GM23338 (cell line): ENCODE measurements around the gene MYO1A. TPM values are rescaled to one million over a fixed set of nuclear protein-coding genes. Genes with fewer than 3 reads are reported as not detected.
A peak's percentile ranks its signal among the peaks of the same experiment; 100 is the strongest.

Experiments used
- ATAC-seq: fragments of 200-7000 bp; cut with Tn5 transposase; 3 replicates; pipeline ENCODE4 v1.9.1; 2020
- DNase-seq: peaks from one replicate; pipeline ENCODE4 v3.0.0-alpha.2; 2015; ENCODE audit warnings: low spot score
- H2AFZ ChIP-seq: fragments of 200-600 bp; sonication (generic); 2 replicates; pipeline ENCODE4 v1.8.0; 2016; ENCODE audit warnings: antibody characterized with exemption, mild to moderate bottlenecking, moderate library complexity
- H3F3A ChIP-seq: fragments of 200-600 bp; sonication (generic); replicated peaks from 2 replicates; pipeline ENCODE4 v1.8.0; 2017; ENCODE audit warnings: antibody characterized with exemption, mixed run types, low read depth
- H3K27ac ChIP-seq: fragments of 200-600 bp; sonication (generic); 2 replicates; pipeline ENCODE4 v1.6.1; 2016; ENCODE audit warnings: low read depth
- H3K27me3 ChIP-seq: fragments of 200-600 bp; sonication (generic); 2 replicates; pipeline ENCODE4 v1.8.0; 2016; ENCODE audit warnings: mild to moderate bottlenecking, mixed run types, moderate library complexity; ENCODE audit not compliant: insufficient read depth
- H3K36me3 ChIP-seq: fragments of 200-600 bp; sonication (generic); 2 replicates; pipeline ENCODE4 v1.8.0; 2016; ENCODE audit warnings: mild to moderate bottlenecking; ENCODE audit not compliant: insufficient read depth
- H3K4me1 ChIP-seq: fragments of 200-600 bp; sonication (generic); 2 replicates; pipeline ENCODE4 v1.8.0; 2016; ENCODE audit warnings: mild to moderate bottlenecking, moderate library complexity; ENCODE audit not compliant: insufficient read depth
- H3K4me2 ChIP-seq: fragments of 200-600 bp; sonication (generic); 2 replicates; pipeline ENCODE4 v1.7.1; 2017; ENCODE audit warnings: mixed run types
- H3K4me3 ChIP-seq: fragments of 200-600 bp; sonication (generic); 2 replicates; pipeline ENCODE4 v1.6.1; 2016; ENCODE audit warnings: mixed run types
- H3K79me2 ChIP-seq: fragments of 200-600 bp; sonication (generic); replicated peaks from 2 replicates; pipeline ENCODE4 v1.8.0; 2017; ENCODE audit warnings: mild to moderate bottlenecking; ENCODE audit not compliant: insufficient read depth
- H3K9me2 ChIP-seq: fragments of 200-600 bp; sonication (generic); 2 replicates; pipeline ENCODE4 v1.8.0; 2017; ENCODE audit not compliant: insufficient read depth
- H4K20me1 ChIP-seq: fragments of 200-600 bp; sonication (generic); replicated peaks from 2 replicates; pipeline ENCODE4 v1.8.0; 2017; ENCODE audit warnings: mild to moderate bottlenecking; ENCODE audit not compliant: insufficient read depth
- H3K27ac Mint-ChIP-seq: 2 replicates; pipeline ENCODE4 v1.8.0; 2020; ENCODE audit warnings: inconsistent platforms, mild to moderate bottlenecking, moderate library complexity, mixed read lengths
- H3K27me3 Mint-ChIP-seq: 3 replicates; pipeline ENCODE4 v1.8.0; 2022; ENCODE audit warnings: low read depth, mild to moderate bottlenecking, moderate library complexity, mixed read lengths, inconsistent platforms; ENCODE audit not compliant: insufficient read depth, poor library complexity
- H3K36me3 Mint-ChIP-seq: 3 replicates; pipeline ENCODE4 v1.8.0; 2021; ENCODE audit warnings: low read depth, mild to moderate bottlenecking, inconsistent platforms, moderate library complexity, mixed read lengths
- H3K4me1 Mint-ChIP-seq: 3 replicates; pipeline ENCODE4 v1.8.0; 2020; ENCODE audit warnings: mild to moderate bottlenecking, inconsistent platforms, mixed read lengths
- H3K4me3 Mint-ChIP-seq: 3 replicates; pipeline ENCODE4 v1.8.0; 2021; ENCODE audit warnings: moderate library complexity, mild to moderate bottlenecking, inconsistent platforms, mixed read lengths
- H3K9me3 Mint-ChIP-seq: 3 replicates; pipeline ENCODE4 v1.8.0; 2020; ENCODE audit warnings: moderate library complexity, mild to moderate bottlenecking, inconsistent platforms, mixed read lengths
- CREB1 ChIP-seq: fragments of 250-450 bp; sonication (Bioruptor Pico); IDR thresholded peaks from 2 replicates; pipeline ENCODE4 v1.5.0; 2020; ENCODE audit warnings: low read depth, mild to moderate bottlenecking, moderate library complexity
- CTCF ChIP-seq, 2 experiments: fragments of 200-600 bp in 1 of 2; sonication (generic) in 1 of 2; conservative IDR thresholded peaks; 2 replicates each; pipeline versions ENCODE4 v1.5.1 to v1.6.1; 2016 to 2017; ENCODE audit warnings: antibody characterized with exemption in 2 of 2, low read depth in 2 of 2, mild to moderate bottlenecking in 2 of 2, moderate library complexity in 1 of 2
- ETS1 ChIP-seq: IDR thresholded peaks from 2 replicates; pipeline ENCODE4 v1.6.1; 2016; ENCODE audit warnings: antibody characterized with exemption
- EZH2 ChIP-seq: fragments of 200-600 bp; sonication (generic); IDR thresholded peaks from one replicate; pipeline ENCODE4 v1.8.0; 2017; ENCODE audit warnings: antibody characterized with exemption, mild to moderate bottlenecking, low read depth; ENCODE audit not compliant: unreplicated experiment
- EZH2phosphoT487 ChIP-seq: fragments of 200-600 bp; sonication (generic); IDR thresholded peaks from one replicate; pipeline ENCODE4 v1.8.1; 2018; ENCODE audit warnings: antibody characterized with exemption; ENCODE audit not compliant: unreplicated experiment
- JUNB ChIP-seq: IDR thresholded peaks from one replicate; pipeline ENCODE4 v1.6.1; 2016; ENCODE audit warnings: antibody characterized with exemption; ENCODE audit not compliant: unreplicated experiment
- NANOG ChIP-seq: IDR thresholded peaks from 2 replicates; pipeline ENCODE4 v1.6.1; 2016; ENCODE audit warnings: antibody characterized with exemption, borderline replicate concordance
- STAT1 ChIP-seq: IDR thresholded peaks from one replicate; pipeline ENCODE4 v1.6.1; 2016; ENCODE audit warnings: antibody characterized with exemption; ENCODE audit not compliant: unreplicated experiment
- ZNF331 ChIP-seq: fragments of 250-450 bp; sonication (Bioruptor Pico); IDR thresholded peaks from 2 replicates; pipeline ENCODE4 v1.5.0; 2020; ENCODE audit warnings: low read depth, mild to moderate bottlenecking, moderate library complexity
- ZNF462 ChIP-seq: fragments of 250-450 bp; sonication (Bioruptor Pico); IDR thresholded peaks from 2 replicates; pipeline ENCODE4 v1.5.0; 2020; ENCODE audit warnings: mild to moderate bottlenecking, moderate library complexity
- polyA plus RNA-seq: library from polyadenylated mRNA; unstranded; fragments of >200 nt; fragmentation: Nextera tagmentation; extraction: Ambion mirVana; gene quantifications from 2 replicates; pipeline ENCODE4 v1.2.1, GENCODE V29; 2016
- total RNA-seq: library from RNA; depleted of rRNA; stranded (reverse); fragments of >200 nt; shearing (Covaris generic); gene quantifications from 2 replicates; pipeline ENCODE4 v1.2.3, GENCODE V29; 2014
- TF ChIP-seq, protein P1 (sequence below): IDR thresholded peaks from one replicate; pipeline ENCODE4 v1.6.1; 2018; ENCODE audit warnings: antibody characterized with exemption; ENCODE audit not compliant: unreplicated experiment

Gene MYO1A
- total and polyA plus RNA-seq, 2 experiments from 2014 or later: not detected

DNA sequence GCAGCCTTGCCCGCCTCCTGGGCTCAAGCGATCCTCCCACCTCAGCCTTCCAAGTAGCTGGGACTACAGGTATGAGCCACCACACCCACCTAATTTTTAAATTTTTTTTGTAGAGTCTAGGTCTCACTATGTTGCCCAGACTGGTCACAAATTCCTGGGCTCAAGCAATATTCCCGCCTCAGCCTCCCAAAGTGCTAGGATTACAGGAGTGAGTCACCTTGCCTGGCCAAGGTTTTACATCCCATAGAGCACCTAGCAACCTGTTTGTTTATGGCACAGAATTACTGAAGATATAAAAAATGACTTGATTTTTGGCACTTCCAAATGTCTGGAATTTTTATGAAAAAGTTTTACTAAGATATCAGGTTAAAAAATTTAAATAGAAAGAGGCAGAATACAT lies 16.5 kb downstream of the MYO1A start (continued):
- no peak for TF ChIP-seq ZNF462 (CRISPR knock-in tag)
- TF ChIP-seq CREB1 (CRISPR knock-in tag): no peak
- TF ChIP-seq STAT1: no peak
- no peak for TF ChIP-seq ETS1
- no peak for TF ChIP-seq JUNB
- TF ChIP-seq EZH2phosphoT487: no peak

DNA sequence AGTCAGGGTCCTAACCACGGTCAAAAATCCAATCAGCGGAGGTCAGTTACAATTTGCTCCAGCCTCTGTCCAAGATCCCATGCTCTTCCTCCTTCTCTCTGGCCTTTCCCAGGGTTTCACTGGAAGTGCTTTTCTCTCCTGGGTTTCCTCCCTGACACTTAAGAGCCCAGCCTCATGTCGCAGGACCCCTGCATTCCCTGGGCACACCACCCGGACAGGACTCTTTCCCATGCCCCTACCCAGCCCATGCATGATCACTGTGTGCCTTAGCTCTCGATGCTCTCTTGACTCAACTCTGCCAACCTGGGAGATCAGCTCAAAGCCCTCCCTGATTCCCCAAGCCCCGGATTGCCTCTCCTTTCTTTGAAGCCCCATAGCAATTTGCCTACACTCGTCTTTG lies 18.1 kb downstream of the MYO1A start:
- no peaks in the 10 kb centered on the region for H3K9me3 Mint-ChIP-seq
- no peaks in the 10 kb centered on the region; the same call in 2 of the 3 replicates for H3K36me3 Mint-ChIP-seq
- H3K4me3 Mint-ChIP-seq: no peak overlapping the region
- Histone ChIP-seq H3F3A (no peaks in the 10 kb centered on the region), H3K27me3 (no peaks in the 10 kb centered on the region), H4K20me1 (no peaks in the 10 kb centered on the region), H3K27ac (no peak overlapping the region), H3K4me2 (no peak overlapping the region), H3K79me2 (no peaks in the 10 kb centered on the region), H2AFZ (peak overlapping the region; percentile 95), H3K4me3 (no peak overlapping the region), H3K36me3 (no peaks in the 10 kb centered on the region), H3K4me1 (peaks cover 9% of the 10 kb centered on the region; the same call in 1 of the 2 replicates), H3K9me2 (no peaks in the 10 kb centered on the region)
- H3K27me3 Mint-ChIP-seq: peaks cover 12% of the 10 kb centered on the region
- DNase-seq (no peak), ATAC-seq (no peak)
- TF ChIP-seq, protein P1, sequence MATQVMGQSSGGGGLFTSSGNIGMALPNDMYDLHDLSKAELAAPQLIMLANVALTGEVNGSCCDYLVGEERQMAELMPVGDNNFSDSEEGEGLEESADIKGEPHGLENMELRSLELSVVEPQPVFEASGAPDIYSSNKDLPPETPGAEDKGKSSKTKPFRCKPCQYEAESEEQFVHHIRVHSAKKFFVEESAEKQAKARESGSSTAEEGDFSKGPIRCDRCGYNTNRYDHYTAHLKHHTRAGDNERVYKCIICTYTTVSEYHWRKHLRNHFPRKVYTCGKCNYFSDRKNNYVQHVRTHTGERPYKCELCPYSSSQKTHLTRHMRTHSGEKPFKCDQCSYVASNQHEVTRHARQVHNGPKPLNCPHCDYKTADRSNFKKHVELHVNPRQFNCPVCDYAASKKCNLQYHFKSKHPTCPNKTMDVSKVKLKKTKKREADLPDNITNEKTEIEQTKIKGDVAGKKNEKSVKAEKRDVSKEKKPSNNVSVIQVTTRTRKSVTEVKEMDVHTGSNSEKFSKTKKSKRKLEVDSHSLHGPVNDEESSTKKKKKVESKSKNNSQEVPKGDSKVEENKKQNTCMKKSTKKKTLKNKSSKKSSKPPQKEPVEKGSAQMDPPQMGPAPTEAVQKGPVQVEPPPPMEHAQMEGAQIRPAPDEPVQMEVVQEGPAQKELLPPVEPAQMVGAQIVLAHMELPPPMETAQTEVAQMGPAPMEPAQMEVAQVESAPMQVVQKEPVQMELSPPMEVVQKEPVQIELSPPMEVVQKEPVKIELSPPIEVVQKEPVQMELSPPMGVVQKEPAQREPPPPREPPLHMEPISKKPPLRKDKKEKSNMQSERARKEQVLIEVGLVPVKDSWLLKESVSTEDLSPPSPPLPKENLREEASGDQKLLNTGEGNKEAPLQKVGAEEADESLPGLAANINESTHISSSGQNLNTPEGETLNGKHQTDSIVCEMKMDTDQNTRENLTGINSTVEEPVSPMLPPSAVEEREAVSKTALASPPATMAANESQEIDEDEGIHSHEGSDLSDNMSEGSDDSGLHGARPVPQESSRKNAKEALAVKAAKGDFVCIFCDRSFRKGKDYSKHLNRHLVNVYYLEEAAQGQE: no peak
- TF ChIP-seq ETS1 (no peak), CREB1 (CRISPR knock-in tag) (no peak), STAT1 (no peak), JUNB (no peak), EZH2 (no peak), CTCF (conservative IDR thresholded peaks at IDR 0.05; ENCODE audit: low read depth in 2 of 2) (no peak), NANOG (no peak), ZNF331 (no peak)
- peaks cover 22% of the 10 kb centered on the region for H3K4me1 Mint-ChIP-seq
- H3K27ac Mint-ChIP-seq: no peak overlapping the region; the same call in 1 of the 2 replicates
